Endodermal cell (in vitro differentiated cells): ENCODE measurements around the gene PROX2. TPM values are rescaled to one million over a fixed set of nuclear protein-coding genes. Genes with fewer than 3 reads are reported as not detected.

ENCODE experiments used
- DNase-seq: peaks from one replicate; pipeline ENCODE4 v3.0.0-alpha.2; 2017
- H3K27ac ChIP-seq: 2 replicates; pipeline ENCODE4 v1.5.1; 2013; ENCODE audit warnings: mild to moderate bottlenecking, low read depth, low read length, moderate library complexity
- H3K27me3 ChIP-seq: 2 replicates; pipeline ENCODE4 v1.6.1; 2013; ENCODE audit warnings: mild to moderate bottlenecking, low read length, moderate library complexity; ENCODE audit not compliant: insufficient read depth, control insufficient read depth, poor library complexity, severe bottlenecking
- H3K36me3 ChIP-seq: 2 replicates; pipeline ENCODE4 v1.7.0; 2013; ENCODE audit warnings: mild to moderate bottlenecking, low read length, moderate library complexity; ENCODE audit not compliant: control insufficient read depth, insufficient read depth
- H3K4me1 ChIP-seq: one replicate; pipeline ENCODE4 v1.7.0; 2013; ENCODE audit warnings: low read length; ENCODE audit not compliant: control insufficient read depth, insufficient read depth
- H3K4me3 ChIP-seq: 2 replicates; pipeline ENCODE4 v1.5.1; 2013; ENCODE audit warnings: mild to moderate bottlenecking, low read length, moderate library complexity
- H3K9ac ChIP-seq: 2 replicates; pipeline ENCODE4 v1.6.1; 2013; ENCODE audit warnings: mild to moderate bottlenecking, low read length, moderate library complexity; ENCODE audit not compliant: poor library complexity, severe bottlenecking; ENCODE audit errors: extremely low read depth
- H3K9me3 ChIP-seq: 2 replicates; pipeline ENCODE4 v1.6.1; 2013; ENCODE audit warnings: mild to moderate bottlenecking, low read length, moderate library complexity; ENCODE audit not compliant: control insufficient read depth
- H3K27ac Mint-ChIP-seq: 2 replicates; pipeline ENCODE4 v1.8.0; 2020; ENCODE audit warnings: mixed read lengths
- H3K27me3 Mint-ChIP-seq: 2 replicates; pipeline ENCODE4 v1.8.0; 2021; ENCODE audit warnings: mild to moderate bottlenecking, mixed read lengths; ENCODE audit not compliant: insufficient read depth
- H3K36me3 Mint-ChIP-seq: 2 replicates; pipeline ENCODE4 v1.8.0; 2020; ENCODE audit warnings: low read depth, mixed read lengths
- H3K4me1 Mint-ChIP-seq: 2 replicates; pipeline ENCODE4 v1.8.0; 2020; ENCODE audit warnings: mixed read lengths
- H3K4me3 Mint-ChIP-seq: 2 replicates; pipeline ENCODE4 v1.8.0; 2020; ENCODE audit warnings: mild to moderate bottlenecking, moderate library complexity, mixed read lengths
- H3K9me3 Mint-ChIP-seq: 2 replicates; pipeline ENCODE4 v1.8.0; 2020; ENCODE audit warnings: mild to moderate bottlenecking, mixed read lengths
- WGBS, 2 experiments: methylation state at CpG; one replicate each; pipeline versions ENCODE4 v1.1.5 to v1.1.7; 2013; ENCODE audit warnings: missing lambda C conversion rate in 2 of 2, mixed read lengths in 1 of 2; ENCODE audit not compliant: insufficient coverage in 1 of 2, insufficient read length in 1 of 2; 5-methylcytosine and 5-hydroxymethylcytosine counted together
- total RNA-seq, 2 donors: library from RNA; stranded (reverse); fragmentation: NEBNext Ultra II Directional in 1 of 2; extraction: Animal tissue kit (Norgen Biotek cat#: 25700) in 1 of 2; gene quantifications; 2 replicates in 1 of 2; 3 replicates in 1 of 2; pipeline ENCODE4 v1.2.1, GENCODE V29; 2021
- TF ChIP-seq, protein P1 (sequence below): fragments of 200-600 bp; sonication (generic); conservative IDR thresholded peaks from 2 replicates; pipeline ENCODE4 v1.5.0; 2021; ENCODE audit warnings: antibody characterized with exemption, mild to moderate bottlenecking

Gene PROX2
- total RNA-seq, 2 donors from 2014 or later: not detected

DNA sequence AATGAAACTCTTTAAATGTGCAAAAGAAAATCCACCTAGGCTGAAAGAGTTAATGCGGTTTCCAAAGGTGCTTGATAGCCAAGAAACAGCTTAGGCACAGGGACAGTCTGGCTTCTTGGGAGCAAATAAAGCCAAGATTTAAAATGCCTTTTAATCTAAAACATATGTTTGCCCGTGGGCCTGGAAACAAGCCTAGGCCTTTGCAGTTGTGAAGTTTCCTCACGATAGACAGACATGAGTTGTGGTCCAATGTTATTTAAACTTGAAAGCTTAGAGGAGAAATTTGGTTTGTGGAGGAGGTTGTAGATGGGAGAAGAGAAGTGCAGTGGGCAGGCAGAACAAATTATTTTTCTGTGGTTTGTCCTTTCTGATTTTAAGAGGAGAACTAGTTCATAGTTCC is 29.8 kb downstream of the PROX2 start:
- H3K9me3 Mint-ChIP-seq: no peaks in the 10 kb centered on the region
- H3K36me3 Mint-ChIP-seq: no peaks in the 10 kb centered on the region
- no peak for DNase-seq
- H3K4me3 Mint-ChIP-seq: no peak overlapping the region
- Histone ChIP-seq H3K4me3 (no peak overlapping the region), H3K9ac (no peak overlapping the region), H3K4me1 (no peaks in the 10 kb centered on the region), H3K27me3 (no peaks in the 10 kb centered on the region), H3K9me3 (no peaks in the 10 kb centered on the region), H3K36me3 (no peaks in the 10 kb centered on the region), H3K27ac (no peak overlapping the region)
- no peaks in the 10 kb centered on the region for H3K27me3 Mint-ChIP-seq
- TF ChIP-seq, protein P1, sequence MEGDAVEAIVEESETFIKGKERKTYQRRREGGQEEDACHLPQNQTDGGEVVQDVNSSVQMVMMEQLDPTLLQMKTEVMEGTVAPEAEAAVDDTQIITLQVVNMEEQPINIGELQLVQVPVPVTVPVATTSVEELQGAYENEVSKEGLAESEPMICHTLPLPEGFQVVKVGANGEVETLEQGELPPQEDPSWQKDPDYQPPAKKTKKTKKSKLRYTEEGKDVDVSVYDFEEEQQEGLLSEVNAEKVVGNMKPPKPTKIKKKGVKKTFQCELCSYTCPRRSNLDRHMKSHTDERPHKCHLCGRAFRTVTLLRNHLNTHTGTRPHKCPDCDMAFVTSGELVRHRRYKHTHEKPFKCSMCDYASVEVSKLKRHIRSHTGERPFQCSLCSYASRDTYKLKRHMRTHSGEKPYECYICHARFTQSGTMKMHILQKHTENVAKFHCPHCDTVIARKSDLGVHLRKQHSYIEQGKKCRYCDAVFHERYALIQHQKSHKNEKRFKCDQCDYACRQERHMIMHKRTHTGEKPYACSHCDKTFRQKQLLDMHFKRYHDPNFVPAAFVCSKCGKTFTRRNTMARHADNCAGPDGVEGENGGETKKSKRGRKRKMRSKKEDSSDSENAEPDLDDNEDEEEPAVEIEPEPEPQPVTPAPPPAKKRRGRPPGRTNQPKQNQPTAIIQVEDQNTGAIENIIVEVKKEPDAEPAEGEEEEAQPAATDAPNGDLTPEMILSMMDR: no peak
- 93% methylated on average over 2 to 3 of the region's 3 CpGs for WGBS, 2 experiments
- H3K4me1 Mint-ChIP-seq: peaks cover 3% of the 10 kb centered on the region
- no peak overlapping the region for H3K27ac Mint-ChIP-seq

- no peaks in the 10 kb centered on the region for H3K4me1 Mint-ChIP-seq
- peaks cover 15% of the 10 kb centered on the region for H3K36me3 ChIP-seq
- no peak overlapping the region for H3K4me3 ChIP-seq
- H3K27ac ChIP-seq: no peak overlapping the region
- no peaks in the 10 kb centered on the region for H3K4me1 ChIP-seq
- no peak overlapping the region for H3K27ac Mint-ChIP-seq
- H3K36me3 Mint-ChIP-seq: peaks cover 4% of the 10 kb centered on the region
- DNase-seq: no peak
- H3K9ac ChIP-seq: no peak overlapping the region
- no peaks in the 10 kb centered on the region for H3K27me3 ChIP-seq
- H3K9me3 ChIP-seq: no peaks in the 10 kb centered on the region
- no peaks in the 10 kb centered on the region for H3K9me3 Mint-ChIP-seq
- TF ChIP-seq, protein P1: no peak
- no peak overlapping the region for H3K4me3 Mint-ChIP-seq
- H3K27me3 Mint-ChIP-seq: no peaks in the 10 kb centered on the region
Observed at GRCh38 chr14:74843653-74844052, 32.3 kb downstream of the PROX2 start.

DNA sequence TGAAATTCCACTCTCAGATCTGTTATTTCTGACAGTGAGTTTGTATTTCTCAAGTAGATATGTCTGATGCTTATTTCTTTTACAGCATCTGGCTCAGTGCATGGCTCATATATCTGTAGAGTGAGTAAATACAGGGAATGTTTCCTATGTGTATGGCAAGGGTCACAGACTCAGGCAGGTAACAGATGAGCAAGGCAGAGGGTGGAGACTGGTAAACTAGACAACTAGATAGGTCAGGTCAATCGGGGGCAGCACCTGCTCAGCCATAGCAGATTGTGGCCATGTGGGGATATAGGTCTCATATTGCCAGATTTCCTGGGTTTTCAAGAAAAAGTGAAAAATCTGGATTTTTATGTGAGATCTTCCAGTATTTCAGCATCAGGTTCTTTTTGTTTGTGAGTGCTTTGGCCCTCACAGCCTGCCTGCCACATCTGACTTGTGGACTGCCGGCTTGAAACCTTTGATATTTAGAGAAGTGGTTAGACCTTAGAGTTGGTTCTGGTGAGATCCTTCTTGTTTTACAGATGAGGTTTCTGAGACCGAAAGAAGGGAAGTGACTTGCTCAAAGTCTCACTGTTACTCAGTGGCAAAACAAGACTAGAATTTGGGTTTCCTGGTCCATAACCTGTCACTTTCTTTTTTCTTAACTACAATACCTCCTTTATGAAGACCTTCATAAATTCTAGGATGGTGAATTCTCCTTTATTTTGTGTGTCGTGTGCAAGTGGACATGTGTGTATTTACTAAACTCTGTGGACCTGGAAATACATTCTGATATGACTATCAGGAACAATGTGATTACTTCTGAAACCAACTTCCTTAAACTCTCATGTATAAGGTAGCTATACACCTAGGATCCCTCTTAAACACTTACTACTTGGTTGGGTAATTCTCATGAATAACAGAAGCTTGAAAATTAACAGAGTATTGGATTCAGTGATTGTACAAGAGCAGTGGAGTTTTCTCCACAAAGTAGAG is 34.4 kb downstream of the PROX2 start:
- TF ChIP-seq, protein P1: no peak
- H3K4me1 ChIP-seq: no peaks in the 10 kb centered on the region
- no peak overlapping the region for H3K9ac ChIP-seq
- Mint-ChIP-seq H3K9me3 (no peaks in the 10 kb centered on the region), H3K27ac (no peak overlapping the region), H3K4me3 (no peak overlapping the region), H3K36me3 (peaks cover 18% of the 10 kb centered on the region), H3K27me3 (no peaks in the 10 kb centered on the region), H3K4me1 (no peaks in the 10 kb centered on the region)
- H3K27me3 ChIP-seq: no peaks in the 10 kb centered on the region
- no peaks in the 10 kb centered on the region for H3K9me3 ChIP-seq
- 83 to 96% methylated on average over 1 to 4 of the region's 4 CpGs for WGBS, 2 experiments
- no peak overlapping the region for H3K27ac ChIP-seq
- H3K4me3 ChIP-seq: no peak overlapping the region
- DNase-seq: no peak
- peaks cover 36% of the 10 kb centered on the region for H3K36me3 ChIP-seq
